ENCODE measurements around the gene SOHLH1.

DNA sequence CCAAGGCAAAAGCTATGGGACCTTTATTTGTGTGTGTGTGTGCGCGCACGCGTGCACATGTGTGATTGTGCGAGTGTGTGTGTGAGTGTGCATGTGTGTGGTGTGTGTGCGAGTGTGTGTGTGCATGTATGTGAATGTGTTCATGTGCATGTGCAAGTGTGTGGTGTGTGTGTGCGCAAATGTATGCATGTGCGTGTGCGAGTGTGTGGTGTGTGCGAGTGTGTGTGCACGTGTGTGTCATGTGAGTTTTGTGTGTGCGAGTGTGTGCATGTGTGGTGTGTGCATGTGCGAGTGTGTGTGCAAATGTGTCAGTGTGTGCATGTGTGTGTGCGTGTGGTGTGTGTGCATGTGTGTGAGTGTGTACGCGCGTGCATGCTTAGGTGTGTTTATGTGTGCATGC, 48.9 kb downstream of the SOHLH1 start:
- TF ChIP-seq, protein P1, sequence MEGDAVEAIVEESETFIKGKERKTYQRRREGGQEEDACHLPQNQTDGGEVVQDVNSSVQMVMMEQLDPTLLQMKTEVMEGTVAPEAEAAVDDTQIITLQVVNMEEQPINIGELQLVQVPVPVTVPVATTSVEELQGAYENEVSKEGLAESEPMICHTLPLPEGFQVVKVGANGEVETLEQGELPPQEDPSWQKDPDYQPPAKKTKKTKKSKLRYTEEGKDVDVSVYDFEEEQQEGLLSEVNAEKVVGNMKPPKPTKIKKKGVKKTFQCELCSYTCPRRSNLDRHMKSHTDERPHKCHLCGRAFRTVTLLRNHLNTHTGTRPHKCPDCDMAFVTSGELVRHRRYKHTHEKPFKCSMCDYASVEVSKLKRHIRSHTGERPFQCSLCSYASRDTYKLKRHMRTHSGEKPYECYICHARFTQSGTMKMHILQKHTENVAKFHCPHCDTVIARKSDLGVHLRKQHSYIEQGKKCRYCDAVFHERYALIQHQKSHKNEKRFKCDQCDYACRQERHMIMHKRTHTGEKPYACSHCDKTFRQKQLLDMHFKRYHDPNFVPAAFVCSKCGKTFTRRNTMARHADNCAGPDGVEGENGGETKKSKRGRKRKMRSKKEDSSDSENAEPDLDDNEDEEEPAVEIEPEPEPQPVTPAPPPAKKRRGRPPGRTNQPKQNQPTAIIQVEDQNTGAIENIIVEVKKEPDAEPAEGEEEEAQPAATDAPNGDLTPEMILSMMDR (IDR thresholded peaks at IDR 0.05 in 8 of 11, conservative IDR thresholded peaks at IDR 0.05 in 3 of 11), result no peak
- TF ChIP-seq POLR2A (IDR thresholded peaks at IDR 0.05), result no peak
- no peak for TF ChIP-seq POLR2AphosphoS5 (IDR thresholded peaks at IDR 0.05)

Measured in spleen (tissue), 7 donors.